Measurements from ENCODE around the gene KCNH1.

GRCh38 chr1:210655511-210655910 is 478.4 kb downstream of the KCNH1 start:
- TF ChIP-seq CTCF (IDR thresholded peaks at IDR 0.05; ENCODE audit: poor library complexity, severe bottlenecking), result no peak
- no peak for TF ChIP-seq TAF1 (IDR thresholded peaks at IDR 0.05; ENCODE audit: low read depth)
- no peak for TF ChIP-seq POLR2AphosphoS5 (IDR thresholded peaks at IDR 0.05)
- no peak for TF ChIP-seq EZH2 (IDR thresholded peaks at IDR 0.05; ENCODE audit: borderline replicate concordance, insufficient read depth, low read length, poor library complexity, severe bottlenecking)
- TF ChIP-seq SMC3 (conservative IDR thresholded peaks at IDR 0.05; ENCODE audit: poor library complexity), result no peak
- TF ChIP-seq MXI1 (conservative IDR thresholded peaks at IDR 0.05; ENCODE audit: poor library complexity, severe bottlenecking), result no peak

Data from neural cell (in vitro differentiated cells).